Measurements from ENCODE around the gene ZNF865.
"Not testable (repeated sequence)": the region's sequence is repeated elsewhere in the genome, so short reads cannot be mapped to it uniquely, and the experiment has no call there.

Gene ZNF865

DNA sequence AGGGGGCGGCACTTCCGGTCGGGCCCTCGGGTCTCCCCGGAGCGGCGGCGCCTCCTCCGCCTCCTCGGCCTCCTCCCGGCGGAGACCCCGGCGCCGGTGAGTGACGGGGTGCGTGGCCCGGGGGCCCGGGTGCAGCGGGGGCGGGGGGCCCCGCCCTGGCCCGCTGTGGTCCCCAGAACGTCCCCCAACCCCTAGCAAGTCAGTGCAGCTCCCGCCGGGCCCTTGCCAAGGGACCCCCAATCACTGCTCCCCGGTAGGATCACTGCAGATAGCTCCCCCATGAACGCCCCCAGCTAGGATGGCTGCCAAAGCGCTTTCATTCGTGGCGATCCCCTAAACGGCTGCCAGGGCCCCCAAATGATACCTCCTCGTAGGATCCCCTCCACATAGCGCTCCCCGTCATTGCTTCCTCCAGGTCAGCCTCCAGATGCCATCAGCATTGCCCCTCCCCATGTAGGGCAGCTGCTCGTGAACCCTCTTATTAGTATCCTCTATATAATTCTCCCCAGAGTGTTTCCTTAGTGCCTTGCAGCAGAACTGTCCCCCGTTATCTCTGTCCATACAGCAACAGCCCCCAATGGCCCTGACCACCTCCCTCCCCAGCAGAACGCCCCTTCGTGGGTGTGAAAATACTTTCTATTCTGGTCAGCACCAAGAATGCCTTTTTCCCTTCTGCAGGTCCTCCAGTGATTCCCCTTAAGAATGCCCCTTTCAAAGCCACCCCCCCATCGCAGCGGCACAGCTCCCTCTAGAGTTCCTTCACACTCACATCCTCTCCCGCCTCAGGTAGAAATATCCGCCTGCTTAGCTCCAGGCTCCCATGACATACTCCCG lies at the start of gene ZNF865:
Gene ZNF865, plus strand, starts transcription at position 11 of the 834 bp plus-strand sequence. CDS start 7,972 bp downstream, outside the sequence.
- peak; percentile 44 to 47 for DNase-seq (ENCODE audit: low spot score in 2 of 2)
- Mint-ChIP-seq H3K27ac (ENCODE audit: low read depth) (peak within 1 kb of the TSS; percentile 95), H3K9me3 (no peaks in the 10 kb centered on the region), H3K36me3 (ENCODE audit: insufficient read depth) (peaks cover 11% of the 10 kb centered on the region), H3K27me3 (no peaks in the 10 kb centered on the region), H3K4me3 (peak within 1 kb of the TSS; percentile 89), H3K4me1 (peaks cover 58% of the 10 kb centered on the region)
- ATAC-seq (replicated peaks; ENCODE audit: extremely low read depth, poor library complexity, severe bottlenecking) = peak; percentile 50

GRCh38 chr19:55559684-55560083 lies 45.8 kb upstream of the ZNF865 start:
- H3K27me3 Mint-ChIP-seq = peaks cover 20% of the 10 kb centered on the region
- DNase-seq (ENCODE audit: low spot score in 2 of 2) (no peak), ATAC-seq (replicated peaks; ENCODE audit: extremely low read depth, poor library complexity, severe bottlenecking) (no peak)
- peaks cover 5% of the 10 kb centered on the region for H3K4me1 Mint-ChIP-seq
- H3K4me3 Mint-ChIP-seq = no peak overlapping the region
- H3K9me3 Mint-ChIP-seq = no peaks in the 10 kb centered on the region
- H3K36me3 Mint-ChIP-seq (ENCODE audit: insufficient read depth) = no peaks in the 10 kb centered on the region
- no peak overlapping the region for H3K27ac Mint-ChIP-seq (ENCODE audit: low read depth)

- no peaks in the 10 kb centered on the region for H3K36me3 Mint-ChIP-seq (ENCODE audit: insufficient read depth)
- no peak for ATAC-seq (replicated peaks; ENCODE audit: extremely low read depth, poor library complexity, severe bottlenecking)
- H3K9me3 Mint-ChIP-seq = no peaks in the 10 kb centered on the region
- DNase-seq (ENCODE audit: low spot score in 2 of 2) = no peak
- no peak overlapping the region for H3K27ac Mint-ChIP-seq (ENCODE audit: low read depth)
- peaks cover 16% of the 10 kb centered on the region for H3K27me3 Mint-ChIP-seq
- H3K4me3 Mint-ChIP-seq = no peak overlapping the region
- H3K4me1 Mint-ChIP-seq = peaks cover 5% of the 10 kb centered on the region
Observed at GRCh38 chr19:55563261-55563690, 42.2 kb upstream of the ZNF865 start.

- Mint-ChIP-seq H3K27ac (ENCODE audit: low read depth) (no peak overlapping the region), H3K27me3 (no peaks in the 10 kb centered on the region), H3K4me3 (no peak overlapping the region), H3K36me3 (ENCODE audit: insufficient read depth) (no peaks in the 10 kb centered on the region), H3K9me3 (no peaks in the 10 kb centered on the region), H3K4me1 (no peaks in the 10 kb centered on the region)
- ATAC-seq (replicated peaks; ENCODE audit: extremely low read depth, poor library complexity, severe bottlenecking) = no peak
- DNase-seq (ENCODE audit: low spot score in 2 of 2) = no peak
Observed at GRCh38 chr19:55566823-55567222, 38.6 kb upstream of the ZNF865 start.

- no peak for ATAC-seq (replicated peaks; ENCODE audit: extremely low read depth, poor library complexity, severe bottlenecking)
- no peak overlapping the region for H3K4me3 Mint-ChIP-seq
- H3K9me3 Mint-ChIP-seq = no peaks in the 10 kb centered on the region
- H3K27ac Mint-ChIP-seq (ENCODE audit: low read depth) = no peak overlapping the region
- H3K4me1 Mint-ChIP-seq = no peaks in the 10 kb centered on the region
- peaks cover 2% of the 10 kb centered on the region for H3K36me3 Mint-ChIP-seq (ENCODE audit: insufficient read depth)
- no peaks in the 10 kb centered on the region for H3K27me3 Mint-ChIP-seq
- DNase-seq (ENCODE audit: low spot score in 2 of 2) = no peak
Observed at GRCh38 chr19:55567708-55568328, 37.6 kb upstream of the ZNF865 start.

- not testable (repeated sequence) for H3K27ac Mint-ChIP-seq (ENCODE audit: low read depth); H3K4me1 Mint-ChIP-seq; ATAC-seq (replicated peaks; ENCODE audit: extremely low read depth, poor library complexity, severe bottlenecking); DNase-seq (ENCODE audit: low spot score in 2 of 2); H3K9me3 Mint-ChIP-seq; H3K27me3 Mint-ChIP-seq; H3K4me3 Mint-ChIP-seq; H3K36me3 Mint-ChIP-seq (ENCODE audit: insufficient read depth)
Observed at GRCh38 chr19:55569477-55569876, 36.0 kb upstream of the ZNF865 start.

- not testable (repeated sequence) for H3K9me3 Mint-ChIP-seq; H3K27me3 Mint-ChIP-seq; DNase-seq (ENCODE audit: low spot score in 2 of 2); ATAC-seq (replicated peaks; ENCODE audit: extremely low read depth, poor library complexity, severe bottlenecking); H3K27ac Mint-ChIP-seq (ENCODE audit: low read depth); H3K4me1 Mint-ChIP-seq; H3K4me3 Mint-ChIP-seq; H3K36me3 Mint-ChIP-seq (ENCODE audit: insufficient read depth)
Observed at GRCh38 chr19:55573929-55574328, 31.5 kb upstream of the ZNF865 start.

DNA sequence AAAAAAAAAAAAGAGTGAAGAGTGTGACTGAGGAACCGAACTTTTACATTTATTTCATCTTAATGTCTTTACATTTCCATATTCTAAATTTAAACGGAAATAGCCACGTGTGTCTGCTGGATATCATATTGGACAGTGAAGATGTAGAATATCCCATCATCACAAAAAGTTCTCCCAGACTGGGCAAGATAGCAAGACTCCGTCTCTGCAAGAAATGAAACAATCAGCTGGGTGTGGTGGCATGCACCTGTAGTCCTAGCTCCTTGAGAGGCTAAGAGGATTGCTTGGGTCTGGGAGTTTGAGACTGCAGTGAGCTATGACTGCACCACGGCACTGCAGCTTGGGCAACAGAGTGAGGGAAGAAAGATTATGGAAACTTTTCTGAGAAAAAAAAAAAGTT lies 28.7 kb upstream of the ZNF865 start:
- H3K27ac Mint-ChIP-seq (ENCODE audit: low read depth) = no peak overlapping the region
- H3K4me1 Mint-ChIP-seq = peaks cover 20% of the 10 kb centered on the region
- DNase-seq (ENCODE audit: low spot score in 2 of 2) = no peak
- no peaks in the 10 kb centered on the region for H3K9me3 Mint-ChIP-seq
- no peak overlapping the region for H3K4me3 Mint-ChIP-seq
- no peaks in the 10 kb centered on the region for H3K27me3 Mint-ChIP-seq
- no peak for ATAC-seq (replicated peaks; ENCODE audit: extremely low read depth, poor library complexity, severe bottlenecking)
- H3K36me3 Mint-ChIP-seq (ENCODE audit: insufficient read depth) = peaks cover 14% of the 10 kb centered on the region

DNA sequence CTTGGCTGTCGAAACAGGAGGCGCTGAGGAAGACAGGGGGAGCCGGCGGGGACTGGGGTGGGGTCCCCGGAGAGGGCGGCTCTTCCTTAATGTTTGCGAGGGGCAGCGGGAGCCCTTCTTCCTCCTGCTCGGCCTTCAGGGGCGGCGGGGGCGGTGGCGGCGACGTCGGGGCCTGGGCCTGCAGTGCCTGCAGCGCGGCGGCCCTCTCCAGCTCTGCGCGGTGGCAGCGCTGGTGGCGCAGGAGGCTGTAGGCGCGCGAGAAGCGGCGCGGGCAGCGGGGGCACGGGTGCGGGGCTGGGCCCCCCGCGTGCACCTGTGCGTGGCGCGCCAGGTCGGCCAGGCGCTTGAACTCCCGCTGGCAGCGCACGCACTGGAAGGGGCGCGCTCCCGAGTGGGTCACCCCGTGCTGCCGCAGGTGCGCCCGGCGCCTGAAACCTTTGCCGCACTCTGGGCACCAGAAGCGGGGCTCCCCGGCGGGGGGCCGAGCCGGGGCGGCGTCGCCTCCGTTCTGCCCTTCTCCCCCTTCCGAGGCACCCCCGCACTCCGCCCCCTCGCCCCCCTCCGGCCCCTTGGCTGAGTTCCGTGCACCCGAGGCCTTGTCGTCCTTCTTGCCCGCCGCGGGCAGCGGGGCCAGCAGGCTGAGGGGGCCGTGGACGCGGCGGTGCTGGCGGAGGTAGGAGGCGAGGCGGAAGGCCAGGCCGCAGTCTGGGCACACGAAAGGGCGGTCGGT lies 27.3 kb upstream of the ZNF865 start:
- Mint-ChIP-seq H3K27ac (ENCODE audit: low read depth) (no peak overlapping the region), H3K9me3 (no peaks in the 10 kb centered on the region), H3K4me3 (no peak overlapping the region), H3K36me3 (ENCODE audit: insufficient read depth) (peaks cover 15% of the 10 kb centered on the region), H3K27me3 (no peaks in the 10 kb centered on the region), H3K4me1 (peaks cover 24% of the 10 kb centered on the region)
- ATAC-seq (replicated peaks; ENCODE audit: extremely low read depth, poor library complexity, severe bottlenecking) (no peak), DNase-seq (ENCODE audit: low spot score in 2 of 2) (no peak)

DNA sequence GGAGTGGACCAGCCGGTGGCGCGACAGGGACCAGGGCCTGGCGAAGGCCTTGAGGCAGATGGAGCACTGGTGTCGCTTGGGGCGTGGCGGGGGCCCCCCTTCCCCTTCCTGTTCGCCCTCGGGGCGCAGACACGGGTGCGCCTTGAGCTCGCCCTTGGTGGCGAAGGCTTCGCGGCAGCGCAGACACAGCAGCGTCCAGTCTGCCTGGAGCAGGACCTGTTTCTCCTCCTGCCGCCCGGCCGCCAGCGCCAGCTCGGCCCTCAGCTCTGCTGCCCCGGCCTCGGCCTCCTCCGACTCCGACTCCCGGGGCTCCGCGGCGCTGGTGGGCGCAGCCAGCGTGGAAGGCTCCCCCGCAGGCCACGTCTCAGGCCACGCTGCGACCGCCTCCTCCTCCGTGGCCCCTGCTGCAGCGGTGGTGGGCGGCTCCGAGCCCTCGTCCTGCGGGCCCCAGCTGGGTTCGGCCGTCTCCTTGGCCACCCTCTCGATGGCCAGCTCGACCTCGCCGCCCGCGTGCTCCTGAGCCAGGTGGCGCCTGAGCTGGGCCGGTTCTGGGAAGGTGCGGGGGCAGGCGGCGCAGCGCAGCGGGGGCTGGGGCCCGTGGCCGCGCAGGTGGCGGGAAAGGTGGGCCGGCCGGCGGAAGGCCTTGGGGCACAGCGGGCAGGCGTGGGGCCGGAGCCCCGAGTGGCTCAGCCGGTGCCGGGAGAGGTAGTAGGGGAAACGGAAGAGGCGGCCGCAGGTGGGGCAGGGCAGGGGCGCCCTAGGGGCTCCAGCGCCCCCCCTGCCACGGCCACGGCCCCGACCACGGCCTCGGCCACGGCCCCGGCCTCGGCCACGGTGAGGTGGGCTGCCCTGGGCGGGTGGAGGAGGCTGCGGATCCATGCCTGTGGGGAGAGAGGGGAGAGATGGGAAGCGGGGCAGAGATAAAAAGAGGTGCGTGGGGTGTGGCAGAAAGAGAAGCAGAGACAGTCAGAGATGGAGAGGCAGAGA lies 26.4 kb upstream of the ZNF865 start:
- ATAC-seq (replicated peaks; ENCODE audit: extremely low read depth, poor library complexity, severe bottlenecking) (no peak), DNase-seq (ENCODE audit: low spot score in 2 of 2) (no peak)
- Mint-ChIP-seq H3K9me3 (no peaks in the 10 kb centered on the region), H3K4me1 (peaks cover 24% of the 10 kb centered on the region), H3K27me3 (no peaks in the 10 kb centered on the region), H3K27ac (ENCODE audit: low read depth) (peak overlapping the region; percentile 91), H3K4me3 (peak overlapping the region; percentile 85), H3K36me3 (ENCODE audit: insufficient read depth) (peaks cover 15% of the 10 kb centered on the region)

DNA sequence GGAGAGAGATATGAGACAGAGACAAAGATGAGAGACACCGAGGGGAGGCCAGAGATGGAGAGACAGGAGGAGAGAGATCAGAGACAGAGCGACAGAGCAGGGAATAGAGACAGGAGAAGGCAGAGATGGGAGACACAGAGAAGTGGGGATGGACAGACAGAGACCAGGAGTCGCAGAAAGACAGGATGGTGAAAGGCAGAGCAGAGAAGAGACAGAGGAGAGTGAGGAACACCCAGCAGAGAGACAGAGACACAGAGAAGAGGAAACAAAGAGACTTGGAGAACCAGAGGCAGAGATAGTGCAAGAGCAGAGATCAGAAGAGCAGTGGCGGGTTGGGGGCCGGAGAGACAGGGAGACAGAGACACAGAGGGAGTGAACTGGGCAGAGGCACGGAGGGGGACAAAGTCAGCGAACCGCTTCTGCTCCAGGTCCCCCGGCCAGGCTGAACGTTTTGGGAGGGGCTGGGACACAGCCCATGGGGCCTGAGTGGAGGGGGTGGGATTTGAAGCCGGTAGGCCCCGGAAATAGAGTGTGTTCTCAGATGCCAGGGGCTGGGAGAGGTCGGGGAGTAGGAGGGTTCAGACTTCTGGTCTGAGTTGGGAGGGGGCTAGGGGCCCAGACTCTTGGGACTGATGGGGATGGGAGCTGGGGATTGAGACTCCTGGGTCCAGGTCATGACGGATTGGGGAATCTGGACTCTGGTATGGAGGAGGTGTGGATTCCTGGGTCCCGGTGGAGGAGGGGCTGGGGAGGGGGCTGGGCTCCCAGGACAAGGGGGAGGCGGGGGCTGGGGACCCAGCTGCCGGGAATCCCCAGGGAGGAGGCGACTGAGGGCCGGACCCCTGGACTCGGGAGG lies 25.5 kb upstream of the ZNF865 start:
- Mint-ChIP-seq H3K4me1 (peaks cover 24% of the 10 kb centered on the region), H3K9me3 (no peaks in the 10 kb centered on the region), H3K27ac (ENCODE audit: low read depth) (peak overlapping the region; percentile 91), H3K4me3 (peak overlapping the region; percentile 85), H3K36me3 (ENCODE audit: insufficient read depth) (peaks cover 15% of the 10 kb centered on the region), H3K27me3 (no peaks in the 10 kb centered on the region)
- DNase-seq (ENCODE audit: low spot score in 2 of 2) (no peak), ATAC-seq (replicated peaks; ENCODE audit: extremely low read depth, poor library complexity, severe bottlenecking) (no peak)
